Natural killer cell (primary cell): Measurements from ENCODE around the gene HCST. TPM values are rescaled to one million over a fixed set of nuclear protein-coding genes. Genes with fewer than 3 reads are reported as not detected.

Experiments
- ATAC-seq, 3 donors: fragments of 150-1000 bp in 2 of 3; fragments of 200-7000 bp in 1 of 3; cut with Tn5 transposase; 1 replicate in 1 of 3; 2 replicates in 2 of 3; pipeline ENCODE4 v1.10.0; 2021; ENCODE audit warnings: mild to moderate bottlenecking in 2 of 3, moderate library complexity in 2 of 3
- DNase-seq, 2 donors: peaks; one replicate each; pipeline versions ENCODE4 v3.0.0 to v3.0.0-alpha.2; 2013 to 2021; ENCODE audit warnings: mixed read lengths in 1 of 2
- H3K27ac ChIP-seq: one replicate; pipeline ENCODE4 v1.5.1; 2013; ENCODE audit warnings: mild to moderate bottlenecking, low read length
- H3K27me3 ChIP-seq: one replicate; pipeline ENCODE4 v1.6.1; 2013; ENCODE audit warnings: low read length; ENCODE audit not compliant: control insufficient read depth, insufficient read depth
- H3K36me3 ChIP-seq: one replicate; pipeline ENCODE4 v1.6.1; 2013; ENCODE audit warnings: low read length; ENCODE audit not compliant: control insufficient read depth, insufficient read depth
- H3K4me1 ChIP-seq: one replicate; pipeline ENCODE4 v1.6.1; 2013; ENCODE audit warnings: low read length; ENCODE audit not compliant: control insufficient read depth, insufficient read depth
- H3K4me3 ChIP-seq: one replicate; pipeline ENCODE4 v1.5.1; 2013; ENCODE audit warnings: low read length
- H3K9me3 ChIP-seq: one replicate; pipeline ENCODE4 v1.6.1; 2013; ENCODE audit warnings: low read length; ENCODE audit not compliant: control insufficient read depth, insufficient read depth
- H3K27ac Mint-ChIP-seq, 2 donors: one replicate each; pipeline ENCODE4 v1.8.0; 2022; ENCODE audit warnings: mild to moderate bottlenecking in 2 of 2, mixed read lengths in 2 of 2, moderate library complexity in 1 of 2
- H3K27me3 Mint-ChIP-seq, 2 donors: one replicate each; pipeline ENCODE4 v1.8.0; 2022; ENCODE audit warnings: low read depth in 2 of 2, mixed read lengths in 2 of 2
- H3K36me3 Mint-ChIP-seq: one replicate; pipeline ENCODE4 v1.8.0; 2022; ENCODE audit warnings: mixed read lengths
- H3K4me1 Mint-ChIP-seq, 2 donors: one replicate each; pipeline ENCODE4 v1.8.0; 2022; ENCODE audit warnings: mixed read lengths in 2 of 2
- H3K4me3 Mint-ChIP-seq: one replicate; pipeline ENCODE4 v1.8.0; 2022; ENCODE audit warnings: mild to moderate bottlenecking, moderate library complexity, mixed read lengths
- H3K9me3 Mint-ChIP-seq, 2 donors: one replicate each; pipeline ENCODE4 v1.8.0; 2022; ENCODE audit warnings: mixed read lengths in 2 of 2
- CTCF ChIP-seq: fragments of 200-600 bp; IDR thresholded peaks from one replicate; pipeline ENCODE4 v1.8.0; 2022; ENCODE audit warnings: antibody characterized with exemption
- WGBS: methylation state at CpG from one replicate; pipeline ENCODE4 v1.1.7; 2013; ENCODE audit warnings: missing lambda C conversion rate; ENCODE audit not compliant: insufficient coverage; 5-methylcytosine and 5-hydroxymethylcytosine counted together
- intact Hi-C: fragments of 100-400 bp; cut with micrococcal nuclease; formaldehyde crosslinking; loops from one replicate; pipeline ENCODE4 v1.14.2; 2022
- total RNA-seq, 4 donors: library from RNA; stranded (reverse); fragments of 120-200 nt in 1 of 4; gene quantifications; one replicate each; pipeline versions ENCODE4 v1.2.3 to v1.2.4, GENCODE V29; 2013 to 2022

HCST gene
- total RNA-seq, 3 donors from 2014 or later (not counting 1 experiment from before 2014, with no cell fraction given) = 281 to 307 (median 296) TPM

GRCh38 chr19:35895911-35896642 lies 6.3 kb upstream of the HCST start:
- H3K9me3 ChIP-seq = no peaks in the 10 kb centered on the region
- no peaks in the 10 kb centered on the region for H3K9me3 Mint-ChIP-seq
- H3K4me1 ChIP-seq = peaks cover 38% of the 10 kb centered on the region
- peaks cover 50% of the 10 kb centered on the region for H3K36me3 ChIP-seq
- H3K27ac Mint-ChIP-seq = peak overlapping the region in 1 of 2 donors; percentile 73
- H3K4me1 Mint-ChIP-seq = peaks cover 18 to 40% of the 10 kb centered on the region in 2 donors
- H3K27ac ChIP-seq = no peak overlapping the region
- DNase-seq = no peak
- peaks cover 7% of the 10 kb centered on the region for H3K36me3 Mint-ChIP-seq
- no peak for TF ChIP-seq CTCF
- intact Hi-C loops = no loop called here
- H3K27me3 ChIP-seq = no peaks in the 10 kb centered on the region
- WGBS = 95% methylated on average over 21 of the region's 21 CpGs
- ATAC-seq = no peak
- H3K4me3 ChIP-seq = no peak overlapping the region
- H3K4me3 Mint-ChIP-seq = peak overlapping the region; percentile 61
- H3K27me3 Mint-ChIP-seq = no peaks in the 10 kb centered on the region

GRCh38 chr19:35896643-35897040 lies 5.7 kb upstream of the HCST start:
- peaks cover 44% of the 10 kb centered on the region for H3K4me1 ChIP-seq
- ATAC-seq (no peak), DNase-seq (no peak)
- no peak overlapping the region for H3K4me3 ChIP-seq
- no peaks in the 10 kb centered on the region for H3K9me3 ChIP-seq
- no peaks in the 10 kb centered on the region for H3K27me3 ChIP-seq
- peak overlapping the region in 1 of 2 donors; percentile 31 for H3K27ac Mint-ChIP-seq
- H3K36me3 ChIP-seq = peaks cover 48% of the 10 kb centered on the region
- no peaks in the 10 kb centered on the region for H3K9me3 Mint-ChIP-seq
- H3K36me3 Mint-ChIP-seq = peaks cover 7% of the 10 kb centered on the region
- H3K27me3 Mint-ChIP-seq = no peaks in the 10 kb centered on the region
- no peak overlapping the region for H3K4me3 Mint-ChIP-seq
- H3K27ac ChIP-seq = no peak overlapping the region
- TF ChIP-seq CTCF = no peak
- 93% methylated on average over 13 of the region's 13 CpGs for WGBS
- intact Hi-C loops = no loop called here
- peaks cover 19 to 44% of the 10 kb centered on the region in 2 donors for H3K4me1 Mint-ChIP-seq

GRCh38 chr19:35897706-35898451 lies 4.5 kb upstream of the HCST start:
- Histone ChIP-seq H3K9me3 (no peaks in the 10 kb centered on the region), H3K36me3 (peaks cover 39% of the 10 kb centered on the region), H3K27ac (peak overlapping the region; percentile 97), H3K4me3 (peak overlapping the region; percentile 74), H3K4me1 (peaks cover 56% of the 10 kb centered on the region), H3K27me3 (no peaks in the 10 kb centered on the region)
- no peaks in the 10 kb centered on the region for H3K27me3 Mint-ChIP-seq
- 90% methylated on average over 13 of the region's 13 CpGs for WGBS
- TF ChIP-seq CTCF = no peak
- peak overlapping the region; percentile 90 to 97 for H3K27ac Mint-ChIP-seq
- H3K36me3 Mint-ChIP-seq = peaks cover 1% of the 10 kb centered on the region
- no peak for DNase-seq
- H3K9me3 Mint-ChIP-seq = no peaks in the 10 kb centered on the region
- ATAC-seq = no peak
- intact Hi-C loops = no loop called here
- H3K4me1 Mint-ChIP-seq = peaks cover 25 to 56% of the 10 kb centered on the region in 2 donors
- peak overlapping the region; percentile 92 for H3K4me3 Mint-ChIP-seq
